T-helper 9 cell (primary cell): Measurements from ENCODE around the gene RNF224.

Experiments
- DNase-seq: peaks from one replicate; pipeline ENCODE4 v3.0.0-alpha.2; 2020
- total RNA-seq, 2 donors: gene quantifications; one replicate each; lab custom pipeline; 2026; lab: John Stamatoyannopoulos, UW

RNF224 gene
- 0.14 to 0.24 reads per million in 2 donors for total RNA-seq

- DNase-seq = peak; percentile 78
Measured at GRCh38 chr9:137227054-137227852, at the start of gene RNF224. Gene RNF224 (plus strand): TSS chr9:137227502. CDS start chr9:137228336, 834 bp downstream.

GRCh38 chr9:137178201-137178938 is 48.9 kb upstream of the RNF224 start:
- DNase-seq = no peak

DNA sequence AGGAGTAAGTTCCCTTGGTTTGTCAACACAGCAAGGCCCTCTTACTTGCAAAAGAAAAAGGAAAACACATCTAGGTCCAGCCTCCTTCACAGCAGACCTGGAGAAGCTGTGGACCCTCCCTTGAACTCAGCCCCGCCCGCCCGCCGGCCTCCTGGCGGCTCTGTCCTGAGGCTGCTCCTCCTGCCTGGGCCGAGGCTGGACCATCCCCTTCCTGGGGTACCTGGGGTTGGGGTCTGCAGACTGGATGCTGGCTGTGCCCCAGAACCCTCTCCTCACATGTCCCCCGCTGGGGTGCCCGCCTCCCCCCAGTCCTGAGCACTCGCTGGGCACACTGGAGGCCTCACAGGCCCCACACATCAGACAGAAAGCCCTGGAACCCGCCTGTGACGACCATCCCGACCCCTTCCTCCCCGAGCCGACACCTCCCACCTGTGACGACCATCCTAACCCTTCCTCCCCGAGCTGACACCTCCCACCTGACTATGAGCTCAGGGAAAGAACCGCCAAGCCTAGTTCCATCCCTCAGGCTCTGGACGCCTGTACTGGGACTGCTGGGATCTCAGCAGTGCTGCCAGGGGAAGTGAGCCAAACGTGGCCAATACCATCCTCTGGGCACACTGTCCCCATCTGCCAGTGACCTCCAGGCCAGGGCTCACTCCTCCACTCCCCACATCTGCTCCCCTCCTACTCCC is 48.2 kb upstream of the RNF224 start:
- DNase-seq = no peak

DNA sequence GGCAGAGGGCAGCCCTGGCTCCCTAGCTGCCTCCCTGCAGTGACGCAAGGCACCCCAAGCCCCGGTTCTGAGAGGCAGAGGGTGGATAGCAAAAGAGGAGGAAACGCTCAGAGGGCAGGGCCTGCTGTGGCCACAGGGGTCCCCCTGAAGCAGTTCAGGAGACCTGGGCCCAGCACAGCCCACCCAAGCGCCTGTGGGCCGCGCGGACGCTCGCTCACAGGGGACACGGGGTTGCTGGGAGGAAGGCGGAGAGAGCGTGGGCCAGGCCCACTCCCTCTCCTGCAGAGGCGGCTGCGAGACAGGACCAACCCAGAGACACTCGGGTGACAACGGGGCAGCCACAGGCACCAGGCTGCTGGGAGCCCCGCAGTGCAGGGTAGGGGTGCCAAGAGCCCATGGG is 47.5 kb upstream of the RNF224 start:
- DNase-seq = no peak

GRCh38 chr9:137180491-137180890 is 46.8 kb upstream of the RNF224 start:
- DNase-seq = no peak

DNA sequence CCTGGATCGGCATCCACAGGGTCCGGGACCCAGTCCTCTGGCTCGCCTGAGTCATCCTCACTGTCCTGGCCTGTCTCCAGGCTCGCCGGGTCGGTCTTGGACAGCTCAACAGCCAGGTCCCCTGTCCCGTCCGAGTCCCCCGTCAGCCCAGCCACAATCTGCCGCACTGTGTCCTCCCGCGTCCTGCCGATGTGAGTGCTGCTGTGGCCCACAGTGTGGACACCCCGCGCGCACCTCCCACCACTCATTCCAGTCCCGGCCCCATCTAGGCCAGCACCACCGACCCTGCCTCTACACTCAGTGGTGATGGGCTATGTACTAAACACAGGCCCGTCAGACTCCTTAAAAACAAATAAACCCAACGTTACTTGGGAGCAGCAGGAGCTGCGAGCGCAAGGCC is 45.6 kb upstream of the RNF224 start:
- DNase-seq = no peak

DNA sequence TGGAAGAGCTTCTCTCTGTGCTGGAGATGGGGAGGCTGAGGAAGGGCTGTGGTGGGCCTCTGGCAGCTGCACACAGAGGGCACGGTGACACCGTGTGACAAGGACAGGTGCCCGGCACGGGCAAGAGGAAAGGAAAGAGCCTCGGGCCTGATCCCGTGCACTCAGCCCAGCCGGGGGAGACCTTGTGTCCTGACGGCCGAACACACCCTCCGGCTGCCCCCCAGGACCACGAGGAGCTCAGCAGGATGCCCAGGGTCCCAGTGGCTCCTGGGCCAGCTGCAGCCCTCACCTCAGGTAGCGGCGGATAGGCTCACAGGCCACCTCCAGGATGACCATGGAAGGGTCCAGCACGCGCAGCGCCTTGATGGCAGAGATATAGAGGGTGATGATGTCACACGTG is 44.5 kb upstream of the RNF224 start:
- DNase-seq = no peak

DNA sequence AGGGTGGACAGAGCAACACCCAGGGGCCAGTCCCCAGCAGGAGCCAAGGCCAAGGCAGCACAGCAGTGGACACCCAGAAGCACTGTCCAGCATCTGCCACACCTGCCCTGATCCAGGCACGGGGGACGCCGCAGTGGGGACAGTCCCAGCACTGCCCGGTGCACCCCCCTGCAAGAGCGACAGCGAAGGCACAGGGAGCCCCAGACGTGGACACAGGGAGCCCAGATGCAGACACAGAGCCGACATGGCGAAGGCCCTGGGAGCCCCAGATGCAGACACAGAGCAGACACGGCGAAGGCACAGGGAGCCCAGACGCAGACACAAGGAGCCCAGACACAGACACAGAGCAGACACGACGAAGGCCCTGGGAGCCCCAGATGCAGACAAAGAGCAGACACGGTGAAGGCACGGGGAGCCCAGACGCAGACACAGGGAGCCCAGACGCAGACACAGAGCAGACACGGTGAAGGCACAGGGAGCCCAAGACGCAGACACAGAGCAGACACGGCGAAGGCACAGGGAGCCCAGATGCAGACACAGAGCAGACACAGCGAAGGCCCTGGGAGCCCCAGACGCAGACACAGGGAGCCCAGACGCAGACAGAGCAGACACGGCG is 43.2 kb upstream of the RNF224 start:
- DNase-seq = no peak

DNA sequence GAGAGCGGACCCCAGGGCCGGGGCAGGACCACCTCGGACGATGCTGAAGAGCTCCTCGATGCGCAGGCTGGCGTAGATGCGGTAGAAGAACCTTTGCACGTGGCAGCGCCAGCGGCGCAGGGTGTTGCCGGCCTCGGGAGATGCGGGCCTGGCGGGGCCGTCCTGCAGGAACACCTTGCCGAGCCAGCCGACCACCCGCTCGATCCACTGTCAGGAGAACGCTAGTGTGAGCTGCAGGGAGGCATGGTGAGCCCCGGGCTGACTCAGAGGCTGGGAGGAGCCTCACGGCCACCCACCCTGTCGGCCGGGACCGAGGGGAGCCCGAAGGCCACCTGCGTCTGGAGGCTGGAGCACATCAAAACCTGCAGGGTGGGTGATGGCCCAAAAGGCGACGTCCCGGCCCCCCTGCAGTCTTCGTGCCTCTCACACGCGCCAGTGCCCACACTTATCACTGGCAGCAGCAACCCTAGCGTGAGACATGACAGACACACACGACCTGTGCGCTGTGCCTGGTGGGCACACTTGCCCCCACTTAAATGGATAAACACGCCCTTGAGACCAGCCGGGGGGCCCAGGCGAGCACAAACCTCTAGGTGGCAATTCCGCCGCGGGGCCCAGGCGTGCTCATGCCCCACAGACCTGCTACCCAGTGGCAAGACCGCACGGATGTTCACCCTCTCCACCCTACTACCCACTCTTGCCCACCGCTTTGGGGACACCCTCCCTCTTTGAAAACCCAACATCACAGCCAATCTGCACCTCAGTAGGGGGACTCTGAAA is 42.2 kb upstream of the RNF224 start:
- no peak for DNase-seq

DNA sequence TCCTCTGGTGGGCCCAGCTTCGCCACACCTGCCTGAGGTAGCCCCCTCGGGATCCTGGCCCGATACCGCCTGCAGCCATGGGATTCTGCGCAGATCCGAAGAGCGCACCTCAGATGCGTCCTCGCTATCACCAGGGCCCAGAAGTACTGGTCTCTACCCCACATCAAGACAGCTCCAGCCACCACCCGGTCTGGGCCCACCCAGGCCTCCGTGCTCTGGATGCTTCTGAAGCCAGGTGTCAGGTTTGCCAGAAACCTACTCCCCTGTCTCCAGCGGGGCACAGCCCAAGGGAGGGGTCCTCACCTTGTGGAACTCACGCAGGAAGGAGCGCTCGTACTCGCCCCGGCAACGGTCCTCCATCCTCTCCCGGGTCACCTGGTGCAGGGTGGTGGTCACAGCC is 41.4 kb upstream of the RNF224 start:
- no peak for DNase-seq

- no peak for DNase-seq
Measured at GRCh38 chr9:137186385-137186784, 40.9 kb upstream of the RNF224 start.

GRCh38 chr9:137187386-137187785 is 39.9 kb upstream of the RNF224 start:
- no peak for DNase-seq

GRCh38 chr9:137188086-137188489 is 39.2 kb upstream of the RNF224 start:
- DNase-seq = no peak

- DNase-seq = peak; percentile 94
Measured at GRCh38 chr9:137188490-137189296, 38.6 kb upstream of the RNF224 start, which contains the start of the genes ANAPC2 and SSNA1. Gene ANAPC2 (minus strand): TSS chr9:137188560. CDS start chr9:137188532, 28 bp downstream. Gene SSNA1 (plus strand): TSS chr9:137188676. CDS start chr9:137188727, 51 bp downstream.

DNA sequence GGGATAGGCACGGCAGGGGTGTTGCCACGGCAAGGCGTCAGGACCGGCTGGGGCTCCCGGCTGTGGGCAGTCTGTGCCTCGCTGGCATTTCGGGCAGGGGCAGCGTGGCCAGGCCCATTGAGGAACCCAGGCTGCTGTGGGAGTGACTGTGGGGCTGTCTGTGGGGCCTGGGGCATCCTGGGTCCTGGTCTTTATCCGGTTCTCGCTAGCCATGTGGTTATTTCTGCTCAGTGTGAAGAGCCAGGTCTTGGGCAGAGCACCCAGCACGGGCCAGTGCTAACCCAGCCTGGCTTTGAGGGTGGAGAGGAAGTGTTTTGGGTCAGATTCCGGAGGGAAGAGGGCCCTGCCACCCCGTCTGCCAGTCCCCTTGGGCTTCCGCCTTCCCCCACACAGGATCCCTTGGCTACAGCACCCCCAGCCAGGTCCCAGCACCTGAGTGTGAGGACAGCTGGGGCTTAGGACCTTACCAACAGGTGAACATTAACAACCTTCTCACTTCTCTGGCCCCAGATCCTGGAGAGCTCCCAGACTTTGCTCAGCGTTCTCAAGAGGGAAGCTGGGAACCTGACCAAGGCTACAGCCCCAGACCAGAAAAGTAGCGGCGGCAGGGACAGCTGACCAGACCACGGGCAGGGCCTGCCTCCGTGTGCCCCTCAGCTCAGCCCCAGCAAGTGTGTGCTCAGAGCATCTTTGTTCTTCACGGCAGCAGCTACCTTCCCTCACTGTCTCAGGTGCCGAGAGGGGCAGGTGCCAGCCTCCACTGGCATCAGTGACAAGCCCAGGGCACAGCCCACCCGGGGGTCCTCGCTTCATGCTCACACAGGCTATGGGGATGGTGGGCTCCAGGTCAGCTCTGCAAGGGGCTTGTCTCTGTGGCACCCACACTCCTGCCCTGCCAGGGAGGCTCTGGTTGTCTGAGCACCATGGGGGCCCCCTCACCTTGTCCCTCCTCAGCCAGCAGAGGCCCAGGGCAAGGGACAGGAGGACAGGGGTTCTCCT is 37.7 kb upstream of the RNF224 start:
- no peak for DNase-seq

- DNase-seq = no peak
Measured at GRCh38 chr9:137190315-137190856, 36.9 kb upstream of the RNF224 start.

DNA sequence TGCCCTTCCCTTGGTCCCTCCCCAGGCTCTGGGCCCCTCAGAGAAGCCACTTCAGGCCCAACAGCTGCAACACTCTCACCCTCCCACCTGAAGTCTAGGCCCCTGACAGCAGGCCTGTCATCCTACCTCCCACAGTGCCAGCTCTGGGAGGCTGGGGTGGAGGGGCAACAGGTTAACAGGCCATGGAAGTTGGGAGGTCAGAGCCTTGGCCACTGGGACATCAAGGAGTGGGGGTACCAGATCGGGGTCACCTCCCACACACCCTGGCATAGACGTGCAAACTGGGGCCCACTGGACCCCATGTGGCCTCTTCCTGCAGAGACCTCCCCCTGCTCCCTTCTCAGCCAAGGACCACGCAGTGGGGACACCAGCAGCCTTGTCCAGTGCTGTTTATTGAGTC is 36.1 kb upstream of the RNF224 start:
- DNase-seq = no peak

DNA sequence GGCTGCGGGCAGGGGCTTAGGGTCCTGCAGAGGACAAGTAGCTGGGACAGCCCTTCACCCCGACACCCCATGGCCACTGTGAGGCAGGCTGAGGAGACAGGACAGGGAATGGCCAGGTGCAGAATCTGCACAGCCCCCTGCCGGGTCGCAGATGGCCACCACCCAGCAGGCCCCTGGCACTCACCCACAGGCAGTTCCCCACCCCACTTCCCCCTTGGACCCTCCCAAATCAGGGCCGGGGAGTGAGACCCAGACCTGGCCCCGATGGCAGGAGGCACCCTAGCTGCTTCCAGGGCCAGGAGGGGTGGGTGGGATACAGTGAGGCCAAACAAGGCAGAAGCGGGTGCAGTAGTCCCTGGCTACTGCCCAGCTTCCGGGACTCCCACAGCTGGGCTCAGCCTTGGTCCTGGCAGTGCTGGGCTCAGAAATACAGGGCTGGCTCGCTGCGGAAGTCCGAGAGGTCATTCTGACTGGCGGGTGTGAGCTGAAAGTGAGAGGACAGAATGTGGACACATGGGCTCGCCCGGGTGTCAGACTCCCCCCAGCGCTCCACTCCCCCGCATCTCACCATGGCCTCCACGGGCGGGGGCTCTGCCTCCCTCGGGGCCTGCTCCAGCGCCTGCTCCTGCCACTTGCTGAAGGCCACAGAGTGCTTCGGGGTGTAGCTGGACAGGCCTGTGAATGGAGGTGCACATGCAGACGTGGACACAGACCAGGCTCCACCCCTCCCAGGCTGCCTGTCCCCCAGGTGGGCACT is 35.4 kb upstream of the RNF224 start:
- no peak for DNase-seq

- no peak for DNase-seq
Measured at GRCh38 chr9:137192448-137192780, 34.9 kb upstream of the RNF224 start.
